Measurements from ENCODE around the gene SYNPR.

Gene SYNPR

GRCh38 chr3:63331520-63331919 lies 53.4 kb downstream of the SYNPR start:
- H3K36me3 ChIP-seq, result no peaks in the 10 kb centered on the region
- no peak overlapping the region for H3K4me3 ChIP-seq (ENCODE audit: low read depth, low read length)
- no peak for TF ChIP-seq CTCF (IDR thresholded peaks at IDR 0.05; ENCODE audit: low read depth, low read length)
- no peaks in the 10 kb centered on the region for H3K27me3 ChIP-seq
- H3K9me3 ChIP-seq, result no peaks in the 10 kb centered on the region
- DNase-seq, result no peak
- H3K4me1 ChIP-seq, result no peaks in the 10 kb centered on the region

GRCh38 chr3:63333815-63334214 lies 55.7 kb downstream of the SYNPR start:
- DNase-seq, result no peak
- no peaks in the 10 kb centered on the region for H3K9me3 ChIP-seq
- H3K36me3 ChIP-seq, result no peaks in the 10 kb centered on the region
- TF ChIP-seq CTCF (IDR thresholded peaks at IDR 0.05; ENCODE audit: low read depth, low read length), result 0 out of 2 replicates have a peak, but pooled peaks have one; percentile 5
- H3K4me3 ChIP-seq (ENCODE audit: low read depth, low read length), result no peak overlapping the region
- no peaks in the 10 kb centered on the region for H3K4me1 ChIP-seq
- no peaks in the 10 kb centered on the region for H3K27me3 ChIP-seq

GRCh38 chr3:63338351-63338750 lies 60.2 kb downstream of the SYNPR start:
- TF ChIP-seq CTCF (IDR thresholded peaks at IDR 0.05; ENCODE audit: low read depth, low read length), result no peak
- Histone ChIP-seq H3K27me3 (no peaks in the 10 kb centered on the region), H3K4me3 (ENCODE audit: low read depth, low read length) (no peak overlapping the region), H3K36me3 (no peaks in the 10 kb centered on the region), H3K9me3 (no peaks in the 10 kb centered on the region), H3K4me1 (peaks cover 9% of the 10 kb centered on the region; the same call in 1 of the 2 replicates)
- no peak for DNase-seq

GRCh38 chr3:63343674-63344073 lies 65.6 kb downstream of the SYNPR start:
- TF ChIP-seq CTCF (IDR thresholded peaks at IDR 0.05; ENCODE audit: low read depth, low read length), result no peak

GRCh38 chr3:63344661-63345060 lies 66.6 kb downstream of the SYNPR start:
- Histone ChIP-seq H3K4me3 (ENCODE audit: low read depth, low read length) (no peak overlapping the region), H3K4me1 (peaks cover 18% of the 10 kb centered on the region), H3K27me3 (no peaks in the 10 kb centered on the region), H3K36me3 (no peaks in the 10 kb centered on the region), H3K9me3 (no peaks in the 10 kb centered on the region)
- DNase-seq, result no peak
- TF ChIP-seq CTCF (IDR thresholded peaks at IDR 0.05; ENCODE audit: low read depth, low read length), result no peak

More at GRCh38 chr3:63343674-63344073, 65.6 kb downstream of the SYNPR start:
- DNase-seq, result peak; percentile 95
- peaks cover 18% of the 10 kb centered on the region for H3K4me1 ChIP-seq
- H3K4me3 ChIP-seq (ENCODE audit: low read depth, low read length), result peak overlapping the region; percentile 28
- no peaks in the 10 kb centered on the region for H3K36me3 ChIP-seq
- H3K9me3 ChIP-seq, result no peaks in the 10 kb centered on the region
- no peaks in the 10 kb centered on the region for H3K27me3 ChIP-seq

GRCh38 chr3:63349583-63350573 lies 71.8 kb downstream of the SYNPR start:
- Histone ChIP-seq H3K4me1 (peaks cover 6% of the 10 kb centered on the region), H3K9me3 (no peaks in the 10 kb centered on the region), H3K36me3 (no peaks in the 10 kb centered on the region), H3K27me3 (no peaks in the 10 kb centered on the region), H3K4me3 (ENCODE audit: low read depth, low read length) (peak overlapping the region; percentile 41)
- TF ChIP-seq CTCF (IDR thresholded peaks at IDR 0.05; ENCODE audit: low read depth, low read length), result peak; percentile 96
- peak; percentile 75 for DNase-seq

Measured in BE2C (cell line).